C4-2B (cell line): Measurements from ENCODE around the gene PERCC1.

Source experiments
- CTCF ChIP-seq: fragments of 450-650 bp; conservative IDR thresholded peaks from 2 replicates; pipeline ENCODE4 v1.5.1; 2017; ENCODE audit warnings: mild to moderate bottlenecking
- ZFX ChIP-seq: fragments of 450-650 bp; IDR thresholded peaks from 2 replicates; pipeline ENCODE4 v1.6.1; 2017

GRCh38 chr16:1461146-1461545, 30.3 kb downstream of the PERCC1 start:
- TF ChIP-seq CTCF (no peak), ZFX (no peak)
